H1 (cell line): ENCODE measurements around the gene SETX. TPM values are rescaled to one million over a fixed set of nuclear protein-coding genes. Genes with fewer than 3 reads are reported as not detected.

Experiments
- HDAC6 ChIP-seq: IDR thresholded peaks from one replicate; pipeline ENCODE4 v1.7.1; 2012; ENCODE audit warnings: low read depth, mild to moderate bottlenecking, inconsistent platforms, low read length, moderate library complexity
- JUND ChIP-seq: IDR thresholded peaks from 2 replicates; pipeline ENCODE4 v1.6.1; 2011; ENCODE audit warnings: mild to moderate bottlenecking, improper control_type of control experiment, low read length
- KDM1A ChIP-seq: fragments of 200-600, 300-600 bp; sonication (generic); IDR thresholded peaks from 2 replicates; pipeline ENCODE4 v1.7.1; 2016; ENCODE audit warnings: mild to moderate bottlenecking, low read length, borderline replicate concordance
- TAF1 ChIP-seq: IDR thresholded peaks from 2 replicates; pipeline ENCODE4 v1.6.1; 2011; ENCODE audit warnings: mild to moderate bottlenecking, low read depth, low read length
- polyA plus RNA-seq, 7 experiments: library from polyadenylated mRNA; depleted of rRNA in 3 of 7; stranded (reverse) in 5 of 7; unstranded in 2 of 7; fragments of >200 nt in 5 of 7; fragments of 200-250 nt in 2 of 7; gene quantifications; 1 replicate in 5 of 7; 2 replicates in 1 of 7; 4 replicates in 1 of 7; pipeline versions ENCODE4 v1.2.1 to v1.2.3, GENCODE V29; 2011 to 2013; ENCODE audit warnings: missing spikeins in 2 of 7, mixed read lengths in 2 of 7
- total RNA-seq: library from RNA; stranded (reverse); fragmentation: NEBNext Ultra II Directional; extraction: Animal tissue kit (Norgen Biotek cat#: 25700); gene quantifications from 2 replicates; pipeline ENCODE4 v1.2.1, GENCODE V29; 2021

The SETX gene
- total and polyA plus RNA-seq, 2 of the 8 experiments (the other 6 are each of a cell fraction or from before 2014, with no cell fraction given) = 15.1 to 37.9 TPM

DNA sequence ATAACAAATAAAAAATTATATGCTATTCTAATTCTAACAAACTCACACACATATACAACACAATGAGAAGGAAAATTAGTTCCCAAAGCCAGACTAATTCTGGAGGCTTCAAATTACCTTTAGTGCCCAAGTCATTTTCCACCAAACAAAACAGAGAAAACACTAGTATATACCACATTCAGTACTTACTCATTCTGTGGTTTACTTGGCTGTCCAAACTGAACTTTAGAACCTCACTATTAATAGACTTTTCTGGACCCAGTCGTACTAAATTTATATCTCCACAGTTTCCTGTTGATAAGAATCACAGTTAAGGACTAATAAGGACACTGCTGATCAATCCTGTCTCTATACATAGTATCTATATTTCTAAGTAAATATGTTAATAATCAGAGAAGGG, 66.4 kb downstream of the SETX start (continued):
- TF ChIP-seq KDM1A (no peak), TAF1 (no peak), JUND (no peak), HDAC6 (no peak)
